Measurements from ENCODE around the gene KRTAP10-10.
"Not testable (repeated sequence)": the region's sequence is repeated elsewhere in the genome, so short reads cannot be mapped to it uniquely, and the experiment has no call there.

Gene KRTAP10-10, protein sequence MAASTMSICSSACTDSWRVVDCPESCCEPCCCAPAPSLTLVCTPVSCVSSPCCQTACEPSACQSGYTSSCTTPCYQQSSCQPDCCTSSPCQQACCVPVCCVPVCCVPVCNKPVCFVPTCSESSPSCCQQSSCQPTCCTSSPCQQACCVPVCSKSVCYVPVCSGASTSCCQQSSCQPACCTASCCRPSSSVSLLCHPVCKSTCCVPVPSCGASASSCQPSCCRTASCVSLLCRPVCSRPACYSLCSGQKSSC

DNA sequence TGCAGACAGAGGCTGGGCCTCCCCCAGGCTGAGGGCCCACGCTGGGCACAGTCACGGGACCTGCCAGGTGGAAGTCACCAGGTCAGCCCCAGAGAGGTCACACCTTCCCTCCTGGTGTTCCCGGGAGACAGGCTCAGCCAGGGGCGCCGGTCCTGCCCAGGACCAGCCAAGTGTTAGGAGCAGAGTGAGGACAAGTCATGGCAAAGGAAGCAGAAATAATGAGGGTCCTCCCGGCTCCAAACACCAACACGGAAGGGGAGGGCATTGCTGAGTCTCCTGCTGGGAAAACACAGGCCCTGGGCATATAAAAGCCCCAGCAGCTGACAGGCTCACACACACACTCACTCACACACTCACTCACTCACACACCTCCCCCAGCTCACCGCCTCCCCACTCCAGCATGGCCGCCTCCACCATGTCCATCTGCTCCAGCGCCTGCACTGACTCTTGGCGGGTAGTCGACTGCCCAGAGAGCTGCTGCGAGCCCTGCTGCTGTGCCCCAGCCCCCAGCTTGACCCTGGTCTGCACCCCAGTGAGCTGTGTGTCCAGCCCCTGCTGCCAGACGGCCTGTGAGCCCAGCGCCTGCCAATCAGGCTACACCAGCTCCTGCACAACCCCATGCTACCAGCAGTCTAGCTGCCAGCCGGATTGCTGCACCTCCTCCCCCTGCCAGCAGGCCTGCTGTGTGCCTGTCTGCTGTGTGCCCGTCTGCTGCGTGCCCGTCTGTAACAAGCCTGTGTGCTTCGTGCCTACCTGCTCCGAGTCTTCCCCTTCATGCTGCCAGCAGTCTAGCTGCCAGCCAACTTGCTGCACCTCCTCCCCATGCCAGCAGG is at the start of gene KRTAP10-10:
Gene KRTAP10-10 (plus strand): TSS at position 339 of the 833 bp plus-strand sequence. CDS start 62 bp downstream, at position 401.
- DNase-seq, result peak; percentile 80

DNA sequence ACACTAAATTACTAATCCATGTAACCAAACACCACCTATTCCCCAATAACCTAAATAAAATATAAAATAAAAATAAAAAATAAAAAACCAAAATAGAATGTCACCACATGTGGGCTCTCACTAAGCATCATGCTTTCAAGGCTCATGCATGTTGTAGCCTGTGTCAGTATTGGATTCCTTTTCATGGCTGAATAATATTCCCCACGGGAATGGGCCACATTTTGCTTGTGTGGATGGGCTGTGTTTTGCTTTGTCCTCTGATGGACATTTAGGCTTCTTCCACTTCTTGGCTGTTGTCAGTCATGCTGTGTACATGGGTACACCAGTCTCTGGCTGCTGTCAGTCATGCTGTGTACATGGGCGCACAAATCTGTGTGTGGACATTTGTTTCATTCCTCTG is 48.1 kb upstream of the KRTAP10-10 start:
- DNase-seq, result no peak

DNA sequence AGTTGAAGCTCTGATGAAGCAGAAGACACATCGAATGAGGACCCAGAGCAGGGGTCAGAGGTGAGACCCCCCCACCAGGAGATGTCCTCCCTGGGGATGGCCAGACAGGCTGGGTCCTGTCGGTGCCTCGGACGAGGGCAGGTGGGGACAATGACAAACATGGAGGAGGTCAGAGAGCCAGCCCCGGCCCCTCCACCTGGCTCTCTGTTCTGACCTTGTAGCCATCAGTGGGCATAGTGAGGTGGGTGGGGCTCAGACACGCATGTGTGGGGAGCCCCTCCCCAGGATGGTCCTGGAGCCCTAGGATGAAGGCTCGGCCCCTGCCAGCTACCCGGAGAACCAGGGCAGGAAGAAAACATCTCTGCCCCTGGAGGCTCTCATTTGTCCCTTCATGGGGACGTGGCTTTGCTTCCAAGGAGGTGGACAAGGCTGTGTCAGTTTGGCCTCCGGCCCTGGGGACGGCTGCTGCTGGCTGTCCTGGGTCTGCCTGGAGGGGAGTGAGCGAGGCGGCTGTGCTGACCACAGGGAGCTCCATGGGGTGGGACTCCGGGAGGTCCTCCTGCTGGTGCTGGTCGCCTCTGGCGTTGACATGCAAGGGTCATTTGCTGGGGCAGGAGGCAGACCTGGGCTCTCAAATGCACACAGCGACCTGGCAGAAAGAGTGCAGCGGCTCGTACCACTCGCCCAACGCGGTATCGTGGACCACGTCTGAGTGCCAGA is 47.4 kb upstream of the KRTAP10-10 start:
- no peak for DNase-seq

GRCh38 chr21:44590311-44590721 is 46.8 kb upstream of the KRTAP10-10 start:
- no peak for DNase-seq

- not testable (repeated sequence) for DNase-seq
These were observed 46.0 kb upstream of the KRTAP10-10 start for GRCh38 chr21:44590897-44591800.

- not testable (repeated sequence) for DNase-seq
These were observed 45.4 kb upstream of the KRTAP10-10 start for GRCh38 chr21:44591801-44592130.

DNA sequence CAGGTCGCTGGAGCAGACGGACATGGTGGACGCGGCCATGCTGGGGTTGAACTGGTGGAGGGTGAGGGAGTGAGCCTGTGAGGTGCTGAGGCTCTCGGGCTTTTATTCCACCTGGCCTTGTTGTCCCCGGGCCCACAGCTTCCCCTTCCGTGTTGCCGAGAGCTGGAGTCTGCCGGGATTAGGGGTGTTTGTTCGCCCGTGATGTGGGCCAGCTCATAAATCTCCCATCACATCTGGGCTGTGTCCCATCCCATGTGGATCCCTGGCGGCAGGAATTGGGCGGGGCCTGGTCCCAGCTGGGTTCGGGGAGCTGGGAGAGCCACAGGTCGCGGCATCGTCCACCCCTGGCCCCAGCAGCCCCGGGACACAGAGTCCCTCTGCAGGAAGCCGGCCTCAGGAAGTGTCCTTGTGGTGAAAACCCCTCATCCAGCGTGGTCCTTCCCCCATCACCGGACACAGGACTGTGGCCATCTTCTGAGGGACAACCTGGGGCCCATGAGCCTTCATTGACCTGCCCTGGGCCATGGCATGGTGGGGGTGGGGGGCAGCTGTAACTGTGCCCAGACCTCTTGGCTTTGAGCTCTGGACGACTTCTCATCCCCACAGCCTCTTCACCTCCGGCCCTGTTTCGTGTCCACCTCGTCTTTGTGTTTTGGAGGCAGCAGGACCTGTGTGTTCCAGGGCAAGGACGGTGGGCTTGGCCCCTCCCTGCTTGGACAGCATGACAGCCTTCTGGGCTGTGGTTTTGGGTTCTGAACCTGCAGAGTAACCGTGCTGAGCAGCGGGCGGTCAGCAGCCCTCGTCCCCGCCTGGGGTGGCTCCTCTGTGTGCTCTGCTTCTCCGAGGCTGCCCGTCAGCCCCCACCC is 44.5 kb upstream of the KRTAP10-10 start, which contains the start of gene KRTAP10-6:
Gene KRTAP10-6 (minus strand): TSS at position 60 of the 866 bp plus-strand sequence. CDS start 21 bp downstream, at position 39.
- DNase-seq, result no peak

DNA sequence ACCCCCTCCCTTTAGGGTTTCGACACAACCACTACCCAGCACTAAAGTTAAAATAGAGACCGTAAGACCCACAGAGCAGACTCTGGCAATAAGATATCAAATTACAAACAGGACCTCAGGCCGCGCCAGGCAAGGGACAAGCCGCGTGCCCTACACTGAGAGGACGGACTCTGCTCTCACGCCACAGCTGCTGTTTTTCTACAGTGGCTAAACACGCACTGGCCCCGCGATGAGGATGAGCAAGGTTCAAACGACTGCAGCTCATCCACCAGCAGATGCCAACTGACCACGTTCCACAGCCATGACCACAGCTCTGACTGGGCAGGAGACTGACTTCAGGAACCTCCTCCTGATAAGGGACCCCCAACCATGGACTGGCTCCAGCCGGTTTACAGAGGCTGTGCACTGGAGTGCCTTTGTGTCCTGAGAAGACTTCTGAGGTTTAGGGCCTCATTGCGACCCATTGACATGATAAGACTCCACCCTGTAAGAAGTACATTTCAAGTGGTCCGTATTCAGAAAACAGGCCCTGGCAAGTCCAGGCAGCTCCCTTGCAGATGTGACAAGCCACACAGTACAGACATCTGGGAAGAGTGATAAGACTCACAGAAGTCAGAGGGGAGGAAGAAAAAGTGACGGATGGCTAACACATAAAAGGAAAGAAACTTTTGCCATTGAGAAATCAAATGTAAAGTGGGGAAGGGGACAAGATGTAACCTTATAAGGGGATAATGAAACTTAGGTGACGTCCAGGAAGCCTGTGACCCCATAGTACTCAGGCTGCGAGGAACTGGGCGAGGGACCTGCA is 43.4 kb upstream of the KRTAP10-10 start:
- no peak for DNase-seq

DNA sequence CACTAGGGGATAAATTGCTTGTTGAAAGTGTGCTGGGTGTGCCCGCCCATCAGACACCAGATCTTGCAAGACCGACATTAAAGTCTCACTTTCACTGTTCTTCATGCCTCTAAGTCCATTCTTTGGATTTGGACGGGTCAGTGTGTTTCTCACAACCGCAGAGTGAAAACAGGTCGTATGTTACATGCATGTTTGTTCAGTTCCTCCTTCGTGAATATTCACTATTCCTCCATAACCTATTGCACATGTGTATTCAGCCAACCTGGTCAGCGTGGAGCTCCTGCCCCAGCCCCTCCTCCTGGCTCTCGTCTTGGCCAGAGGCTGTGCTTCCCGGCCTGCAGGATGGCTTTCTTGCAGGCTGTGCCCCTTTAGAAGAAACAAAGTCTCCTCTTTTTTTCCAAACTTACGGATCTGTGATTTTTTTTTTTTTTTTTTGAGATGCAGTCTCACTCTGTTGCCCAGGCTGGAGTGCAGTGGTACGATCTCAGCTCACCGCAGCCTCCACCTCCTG is 42.7 kb upstream of the KRTAP10-10 start:
- DNase-seq, result no peak

GRCh38 chr21:44595524-44595923 is 41.6 kb upstream of the KRTAP10-10 start:
- no peak for DNase-seq

DNA sequence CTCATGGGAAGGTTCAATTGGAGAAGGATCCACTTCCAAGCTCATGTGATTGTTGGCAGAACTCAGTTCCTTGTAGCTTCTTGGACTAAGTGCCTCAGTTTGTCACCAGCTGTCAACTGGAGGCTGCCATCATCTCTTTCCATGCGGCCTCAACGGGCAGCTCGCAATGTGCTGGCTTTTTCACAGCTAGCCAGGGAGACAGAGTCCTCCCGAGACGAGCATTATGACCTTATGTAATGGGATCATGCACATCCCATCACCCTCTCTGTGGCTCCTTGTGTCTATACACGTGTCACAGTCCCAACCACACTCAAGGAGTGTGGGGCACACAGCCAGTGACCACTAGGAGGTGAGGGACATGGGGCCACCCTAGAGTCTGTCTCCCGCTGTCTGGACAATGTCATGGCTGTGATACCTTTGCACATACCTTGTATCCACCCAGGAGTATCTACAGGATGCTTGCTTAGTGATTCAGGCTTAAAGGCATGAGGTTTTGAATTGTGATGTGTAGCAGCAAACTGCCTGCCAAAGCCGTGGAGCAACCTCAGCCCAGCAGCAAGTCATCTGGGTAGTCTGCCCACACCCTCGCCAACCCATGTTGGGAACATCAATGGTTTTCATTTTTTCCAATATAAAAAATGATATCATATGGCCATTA is 41.0 kb upstream of the KRTAP10-10 start:
- DNase-seq, result no peak

GRCh38 chr21:44598061-44598460 is 39.1 kb upstream of the KRTAP10-10 start:
- DNase-seq, result no peak

GRCh38 chr21:44599264-44600029 is 37.7 kb upstream of the KRTAP10-10 start:
- DNase-seq, result no peak

- DNase-seq, result not testable (repeated sequence)
These were observed 36.8 kb upstream of the KRTAP10-10 start, which contains the start of gene KRTAP10-7 for GRCh38 chr21:44600118-44600978. KRTAP10-7 (plus strand) TSS chr21:44600597; CDS start chr21:44600622, 25 bp downstream.

DNA sequence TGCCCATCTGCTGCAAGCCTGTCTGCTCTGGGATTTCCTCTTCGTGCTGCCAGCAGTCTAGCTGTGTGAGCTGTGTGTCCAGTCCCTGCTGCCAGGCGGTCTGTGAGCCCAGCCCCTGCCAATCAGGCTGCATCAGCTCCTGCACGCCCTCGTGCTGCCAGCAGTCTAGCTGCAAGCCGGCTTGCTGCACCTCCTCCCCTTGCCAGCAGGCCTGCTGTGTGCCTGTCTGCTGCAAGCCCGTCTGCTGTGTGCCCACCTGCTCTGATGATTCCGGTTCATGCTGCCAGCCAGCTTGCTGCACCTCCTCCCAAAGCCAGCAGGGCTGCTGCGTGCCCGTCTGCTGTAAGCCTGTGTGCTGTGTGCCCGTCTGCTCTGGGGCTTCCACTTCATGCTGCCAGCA is 36.1 kb upstream of the KRTAP10-10 start:
- not testable (repeated sequence) for DNase-seq

DNA sequence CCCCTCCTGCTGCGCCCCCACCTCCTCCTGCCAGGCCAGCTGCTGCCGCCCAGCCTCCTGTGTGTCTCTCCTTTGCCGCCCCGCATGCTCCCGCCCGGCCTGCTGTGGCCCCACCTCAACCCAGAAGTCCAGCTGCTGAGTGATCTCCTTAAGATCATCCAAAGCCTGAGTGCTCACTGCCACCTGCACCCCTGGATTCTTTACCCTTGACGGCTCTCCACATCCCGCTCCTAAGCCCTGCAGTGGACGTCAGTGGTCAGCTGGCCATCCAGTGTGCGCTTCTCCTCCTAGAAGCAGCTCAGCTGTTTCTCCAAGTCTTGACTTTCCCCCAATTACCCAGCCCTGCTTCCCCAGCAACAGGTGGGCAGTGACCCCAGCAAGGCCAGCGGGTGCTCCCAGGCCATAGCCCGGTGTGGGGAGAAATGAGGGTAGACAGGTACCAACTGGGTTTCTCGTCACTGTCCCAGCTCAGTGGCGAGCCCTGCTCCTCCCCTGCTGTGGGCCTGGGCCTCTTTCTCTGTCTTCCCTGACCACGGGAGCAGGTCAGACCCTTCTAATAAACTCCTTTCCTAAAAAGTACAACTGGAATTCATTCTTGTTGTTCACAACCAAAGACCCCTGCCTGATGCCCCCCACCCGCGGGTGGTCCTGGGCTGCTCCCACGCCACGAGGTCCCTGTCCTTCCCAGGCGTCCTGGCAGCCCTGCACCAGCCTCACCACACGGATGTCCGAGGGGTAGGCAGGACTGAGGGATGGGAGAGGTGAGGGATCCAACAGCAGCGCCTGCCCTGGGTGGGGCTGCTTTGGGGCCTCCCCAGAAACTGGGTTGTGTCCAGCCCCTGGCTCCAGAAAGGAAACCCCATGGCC is 35.3 kb upstream of the KRTAP10-10 start:
- DNase-seq, result peak; percentile 30

GRCh38 chr21:44602463-44602850 is 34.7 kb upstream of the KRTAP10-10 start:
- DNase-seq, result no peak
